Measurements from ENCODE around the gene TMEM217.
"Not testable (repeated sequence)": the region's sequence is repeated elsewhere in the genome, so short reads cannot be mapped to it uniquely, and the experiment has no call there.

The TMEM217 gene

DNA sequence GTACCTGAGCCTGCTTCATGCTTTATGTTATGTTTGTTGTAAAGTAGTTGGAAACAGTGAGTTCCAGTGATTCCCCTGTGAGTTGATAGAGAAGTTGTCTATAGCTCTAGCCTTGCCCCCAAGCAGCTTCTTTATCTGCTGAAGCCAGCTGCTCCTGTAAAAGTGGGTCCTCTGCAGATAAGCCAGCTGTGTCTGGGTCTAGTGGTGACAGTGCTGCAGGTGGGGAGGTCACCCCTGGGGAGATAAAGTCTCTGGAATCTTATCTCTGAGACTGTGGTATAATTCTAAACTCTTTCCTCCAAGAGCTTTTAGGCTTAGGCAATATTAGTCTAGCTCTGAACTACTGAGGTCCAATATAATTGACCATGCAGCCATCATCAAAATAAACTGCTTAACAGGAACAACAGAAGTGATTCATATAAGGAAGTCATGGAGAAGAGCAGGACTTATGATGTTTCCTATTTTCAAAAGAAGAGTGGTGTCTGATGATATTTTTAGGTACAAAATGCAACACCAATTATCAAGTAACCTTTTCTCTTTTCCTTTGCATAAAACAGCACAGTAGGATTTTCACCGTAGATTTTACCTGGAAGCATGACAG lies 44.2 kb upstream of the TMEM217 start:
- Histone ChIP-seq H3K4me3 (no peak overlapping the region), H3K27ac (no peak overlapping the region), H3K36me3 (ENCODE audit: insufficient read depth, low read length) (peaks cover 22% of the 10 kb centered on the region), H3K9me3 (ENCODE audit: low read depth, low read length) (no peaks in the 10 kb centered on the region), H3K9ac (ENCODE audit: insufficient read length) (no peak overlapping the region)
- DNase-seq (ENCODE audit: low read depth, low spot score), result no peak
- TF ChIP-seq EZH2 (IDR thresholded peaks at IDR 0.05) (no peak), POLR2AphosphoS5 (IDR thresholded peaks at IDR 0.05; ENCODE audit: borderline replicate concordance, low read depth, low read length) (no peak), FOXP2 (optimal IDR thresholded peaks at IDR 0.05; ENCODE audit: control extremely low read depth, extremely low read length, insufficient read depth) (no peak)

DNA sequence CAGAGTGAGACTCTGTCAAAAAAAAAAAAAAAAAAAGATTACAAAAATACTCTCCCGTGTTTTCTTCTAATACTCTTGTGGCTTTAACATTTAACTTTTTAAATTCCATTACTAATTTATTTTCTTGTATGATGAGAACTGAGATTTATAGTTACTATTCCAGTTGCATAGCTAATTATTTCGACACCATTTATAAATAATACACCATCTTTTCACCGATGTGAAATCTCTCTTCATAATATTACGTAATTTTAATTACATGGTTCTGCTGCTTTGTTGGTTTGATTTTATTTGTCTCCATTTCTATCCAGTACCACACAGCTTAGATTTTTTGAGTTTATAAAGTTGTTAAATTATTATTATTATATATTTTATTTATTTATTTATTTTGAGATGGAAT lies 42.0 kb upstream of the TMEM217 start:
- no peak for DNase-seq (ENCODE audit: low read depth, low spot score)

DNA sequence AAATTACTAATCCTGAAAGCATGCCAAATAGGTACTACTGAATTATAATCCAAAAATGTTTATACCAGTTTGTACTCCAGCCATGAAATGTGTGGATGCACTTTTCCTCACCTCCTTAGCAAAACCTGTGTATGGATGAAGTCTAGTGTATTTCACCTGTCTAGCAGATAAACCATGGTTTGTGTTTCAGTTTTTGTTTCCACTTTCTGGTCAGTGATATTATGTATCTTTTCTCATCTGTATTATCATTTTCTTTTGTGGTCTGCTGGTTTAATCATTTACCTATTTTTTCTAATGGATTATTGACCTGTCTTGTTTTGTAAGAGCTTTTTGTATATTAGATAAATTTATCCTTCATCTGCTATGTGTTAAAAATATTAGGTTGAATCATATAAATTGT lies 41.0 kb upstream of the TMEM217 start:
- Histone ChIP-seq H3K9ac (ENCODE audit: insufficient read length) (no peak overlapping the region), H3K9me3 (ENCODE audit: low read depth, low read length) (no peaks in the 10 kb centered on the region; the same call in 1 of the 2 replicates), H3K4me3 (no peak overlapping the region), H3K36me3 (ENCODE audit: insufficient read depth, low read length) (peaks cover 35% of the 10 kb centered on the region), H3K27ac (no peak overlapping the region)
- DNase-seq (ENCODE audit: low read depth, low spot score), result no peak
- TF ChIP-seq POLR2AphosphoS5 (IDR thresholded peaks at IDR 0.05; ENCODE audit: borderline replicate concordance, low read depth, low read length), result no peak
- no peak for TF ChIP-seq FOXP2 (optimal IDR thresholded peaks at IDR 0.05; ENCODE audit: control extremely low read depth, extremely low read length, insufficient read depth)
- no peak for TF ChIP-seq EZH2 (IDR thresholded peaks at IDR 0.05)

More for the DNA sequence above, 42.0 kb upstream of the TMEM217 start:
- Histone ChIP-seq H3K9ac (ENCODE audit: insufficient read length) (no peak overlapping the region), H3K4me3 (no peak overlapping the region), H3K36me3 (ENCODE audit: insufficient read depth, low read length) (peaks cover 28% of the 10 kb centered on the region), H3K27ac (no peak overlapping the region), H3K9me3 (ENCODE audit: low read depth, low read length) (no peaks in the 10 kb centered on the region)
- no peak for TF ChIP-seq EZH2 (IDR thresholded peaks at IDR 0.05)
- TF ChIP-seq FOXP2 (optimal IDR thresholded peaks at IDR 0.05; ENCODE audit: control extremely low read depth, extremely low read length, insufficient read depth), result no peak
- TF ChIP-seq POLR2AphosphoS5 (IDR thresholded peaks at IDR 0.05; ENCODE audit: borderline replicate concordance, low read depth, low read length), result no peak

DNA sequence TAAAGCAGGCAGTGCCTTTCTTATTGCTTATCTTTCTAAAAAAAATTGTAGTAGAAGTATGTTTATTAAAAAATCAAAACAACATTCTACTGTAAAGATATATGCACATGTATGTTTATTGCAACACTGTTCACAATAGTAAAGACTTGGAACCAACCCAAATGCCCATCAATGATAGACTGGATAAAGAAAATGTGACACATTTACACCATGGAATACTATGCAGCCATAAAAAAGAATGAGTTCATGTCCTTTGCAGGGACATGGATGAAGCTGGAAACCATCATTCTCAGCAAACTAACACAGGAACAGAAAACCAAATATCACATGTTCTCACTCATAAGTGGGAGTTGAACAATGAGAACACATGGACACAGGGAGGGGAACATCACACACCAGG lies 39.7 kb upstream of the TMEM217 start:
- not testable (repeated sequence) for H3K4me3 ChIP-seq; H3K27ac ChIP-seq; H3K9me3 ChIP-seq (ENCODE audit: low read depth, low read length); DNase-seq (ENCODE audit: low read depth, low spot score); H3K9ac ChIP-seq (ENCODE audit: insufficient read length)
- peaks cover 38% of the 10 kb centered on the region for H3K36me3 ChIP-seq (ENCODE audit: insufficient read depth, low read length)

DNA sequence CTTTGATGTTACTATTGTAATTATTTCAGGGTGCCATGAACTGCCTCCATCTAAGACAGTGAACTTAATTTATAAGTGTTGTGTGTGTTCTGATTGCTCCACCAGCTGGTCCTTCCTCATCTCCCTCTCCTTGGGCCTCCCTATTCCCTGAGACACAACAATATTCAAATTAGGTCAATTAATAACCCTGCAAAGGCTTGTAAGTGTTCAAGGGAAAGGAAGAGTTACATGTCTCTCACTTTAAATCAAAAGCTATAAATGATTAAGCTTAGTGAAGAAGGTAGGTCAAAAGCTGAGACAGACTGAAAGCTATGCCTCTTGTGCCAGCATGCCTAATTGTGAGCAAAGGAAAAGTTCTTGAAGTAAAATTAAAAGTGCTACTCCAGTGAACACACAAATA lies 35.5 kb upstream of the TMEM217 start:
- no peak for DNase-seq (ENCODE audit: low read depth, low spot score)
- Histone ChIP-seq H3K9ac (ENCODE audit: insufficient read length) (no peak overlapping the region), H3K27ac (no peak overlapping the region), H3K36me3 (ENCODE audit: insufficient read depth, low read length) (peaks cover 48% of the 10 kb centered on the region), H3K9me3 (ENCODE audit: low read depth, low read length) (no peaks in the 10 kb centered on the region; the same call in 1 of the 2 replicates), H3K4me3 (no peak overlapping the region)
- TF ChIP-seq FOXP2 (optimal IDR thresholded peaks at IDR 0.05; ENCODE audit: control extremely low read depth, extremely low read length, insufficient read depth) (no peak), EZH2 (IDR thresholded peaks at IDR 0.05) (no peak)

DNA sequence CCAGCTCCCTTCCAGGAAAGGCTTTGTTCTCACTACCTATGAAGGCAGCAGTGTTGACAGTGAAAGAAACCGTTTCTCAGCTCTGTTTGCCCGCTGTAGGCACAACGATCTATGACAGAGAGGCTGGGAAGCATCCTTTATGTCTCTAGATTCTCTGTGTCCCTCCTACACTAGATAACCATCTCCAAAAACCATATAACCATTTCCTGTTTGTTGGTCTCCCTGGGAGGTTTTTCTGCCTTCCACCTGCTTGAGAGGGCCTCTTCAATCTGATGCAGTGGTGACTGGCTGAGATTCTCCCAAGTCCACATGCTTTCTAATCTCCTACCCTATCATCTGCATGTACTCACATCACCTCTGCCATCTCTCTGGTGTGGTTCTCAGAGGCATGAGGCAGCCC lies 32.0 kb upstream of the TMEM217 start:
- TF ChIP-seq FOXP2 (optimal IDR thresholded peaks at IDR 0.05; ENCODE audit: control extremely low read depth, extremely low read length, insufficient read depth), result no peak
- no peak for TF ChIP-seq POLR2AphosphoS5 (IDR thresholded peaks at IDR 0.05; ENCODE audit: borderline replicate concordance, low read depth, low read length)
- TF ChIP-seq EZH2 (IDR thresholded peaks at IDR 0.05), result no peak
- no peak for DNase-seq (ENCODE audit: low read depth, low spot score)
- no peak overlapping the region for H3K4me3 ChIP-seq
- no peak overlapping the region for H3K27ac ChIP-seq
- H3K9me3 ChIP-seq (ENCODE audit: low read depth, low read length), result no peaks in the 10 kb centered on the region; the same call in 1 of the 2 replicates
- H3K36me3 ChIP-seq (ENCODE audit: insufficient read depth, low read length), result peaks cover 50% of the 10 kb centered on the region
- no peak overlapping the region for H3K9ac ChIP-seq (ENCODE audit: insufficient read length)

DNA sequence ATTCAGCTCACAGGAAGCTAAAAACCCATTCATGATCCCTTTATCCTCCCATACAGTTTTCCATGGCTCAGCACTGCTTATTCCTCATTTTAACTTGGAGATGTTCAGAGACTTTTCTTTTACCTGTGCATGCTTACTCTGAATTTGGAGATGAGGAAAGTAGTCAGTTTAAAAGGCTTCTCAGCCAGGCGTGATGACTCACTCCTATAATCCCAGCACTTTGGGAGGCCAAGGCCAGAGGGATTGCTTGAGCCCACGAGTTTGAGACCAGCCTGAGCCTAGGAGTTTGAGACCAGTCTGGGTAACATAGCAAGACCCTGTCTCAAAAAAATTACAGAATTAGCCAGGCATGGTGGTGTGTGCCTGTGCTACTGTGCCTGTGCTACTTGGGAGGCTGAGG lies 30.3 kb upstream of the TMEM217 start:
- TF ChIP-seq FOXP2 (optimal IDR thresholded peaks at IDR 0.05; ENCODE audit: control extremely low read depth, extremely low read length, insufficient read depth), result no peak
- no peak for TF ChIP-seq EZH2 (IDR thresholded peaks at IDR 0.05)
- TF ChIP-seq POLR2AphosphoS5 (IDR thresholded peaks at IDR 0.05; ENCODE audit: borderline replicate concordance, low read depth, low read length), result no peak
- DNase-seq (ENCODE audit: low read depth, low spot score), result no peak
- peaks cover 44% of the 10 kb centered on the region for H3K36me3 ChIP-seq (ENCODE audit: insufficient read depth, low read length)
- no peak overlapping the region for H3K4me3 ChIP-seq
- H3K9me3 ChIP-seq (ENCODE audit: low read depth, low read length), result no peaks in the 10 kb centered on the region
- no peak overlapping the region for H3K27ac ChIP-seq
- H3K9ac ChIP-seq (ENCODE audit: insufficient read length), result no peak overlapping the region

DNA sequence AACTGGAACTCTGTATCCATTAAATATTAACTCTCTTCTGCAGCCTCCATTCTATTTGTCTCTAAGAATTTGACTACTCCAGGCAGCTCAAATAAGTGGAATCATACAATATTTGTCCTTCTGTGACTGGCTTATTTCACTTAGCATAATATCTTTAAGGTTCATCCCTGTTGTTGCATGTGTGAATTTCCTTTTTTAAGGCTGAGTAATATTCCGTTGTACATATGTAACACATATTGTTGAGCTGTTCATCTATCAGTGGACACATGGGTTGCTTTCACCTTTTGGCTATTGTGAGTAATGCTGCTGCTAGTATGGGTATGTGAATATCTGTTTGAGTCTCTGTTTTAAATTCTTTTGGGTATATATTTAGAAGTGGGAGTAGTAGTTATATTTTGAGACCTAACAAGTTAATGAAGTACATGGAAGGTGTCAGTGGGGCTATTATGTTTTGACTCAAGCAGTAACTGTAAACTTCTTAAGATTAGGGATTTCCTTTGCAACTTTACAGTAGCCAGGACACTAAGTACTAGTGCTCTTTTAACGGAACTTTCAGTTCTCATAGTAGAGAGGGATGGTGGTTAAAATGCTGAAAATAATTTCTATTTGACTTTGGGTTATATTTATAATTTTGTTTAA lies 29.7 kb upstream of the TMEM217 start:
- Histone ChIP-seq H3K36me3 (ENCODE audit: insufficient read depth, low read length) (peaks cover 42% of the 10 kb centered on the region), H3K9me3 (ENCODE audit: low read depth, low read length) (no peaks in the 10 kb centered on the region), H3K27ac (no peak overlapping the region), H3K9ac (ENCODE audit: insufficient read length) (no peak overlapping the region), H3K4me3 (no peak overlapping the region)
- TF ChIP-seq POLR2AphosphoS5 (IDR thresholded peaks at IDR 0.05; ENCODE audit: borderline replicate concordance, low read depth, low read length) (no peak), FOXP2 (optimal IDR thresholded peaks at IDR 0.05; ENCODE audit: control extremely low read depth, extremely low read length, insufficient read depth) (no peak), EZH2 (IDR thresholded peaks at IDR 0.05) (no peak)
- no peak for DNase-seq (ENCODE audit: low read depth, low spot score)

DNA sequence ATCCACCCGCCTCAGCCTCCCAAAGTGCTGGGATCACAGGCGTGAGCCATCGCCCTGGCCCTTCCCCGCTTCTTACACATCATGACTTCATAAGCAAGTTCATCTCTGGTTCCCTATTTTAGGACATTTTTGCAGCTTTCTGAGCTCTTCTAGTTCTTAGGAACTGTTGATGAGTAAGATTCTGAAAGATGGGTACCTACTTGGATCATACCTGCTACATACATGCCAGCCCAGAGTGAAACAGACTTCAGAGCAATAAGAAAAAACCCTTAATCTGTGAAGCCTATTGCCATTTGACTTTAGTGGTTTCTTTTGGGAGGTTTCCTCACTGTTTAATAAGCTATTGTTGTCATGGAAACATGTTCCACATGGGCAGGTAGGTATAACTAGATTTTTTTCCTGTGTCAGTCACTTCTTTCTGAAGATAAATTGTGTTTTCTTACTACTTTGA lies 27.9 kb upstream of the TMEM217 start:
- Histone ChIP-seq H3K9me3 (ENCODE audit: low read depth, low read length) (no peaks in the 10 kb centered on the region), H3K4me3 (no peak overlapping the region), H3K9ac (ENCODE audit: insufficient read length) (no peak overlapping the region), H3K36me3 (ENCODE audit: insufficient read depth, low read length) (peaks cover 26% of the 10 kb centered on the region), H3K27ac (no peak overlapping the region)
- TF ChIP-seq POLR2AphosphoS5 (IDR thresholded peaks at IDR 0.05; ENCODE audit: borderline replicate concordance, low read depth, low read length), result no peak
- no peak for TF ChIP-seq EZH2 (IDR thresholded peaks at IDR 0.05)
- TF ChIP-seq FOXP2 (optimal IDR thresholded peaks at IDR 0.05; ENCODE audit: control extremely low read depth, extremely low read length, insufficient read depth), result no peak
- no peak for DNase-seq (ENCODE audit: low read depth, low spot score)

All from SK-N-MC (cell line).